Astrocyte (in vitro differentiated cells and primary cell): ENCODE data around the gene MPND. TPM values are rescaled to one million over a fixed set of nuclear protein-coding genes. Genes with fewer than 3 reads are reported as not detected.

ENCODE experiments used
- DNase-seq: peaks from one replicate; pipeline ENCODE4 v3.0.0-alpha.2; 2010; ENCODE audit warnings: low read depth
- FAIRE-seq: peaks from 2 replicates; lab custom pipeline; 2011; peaks lifted over from hg19 to GRCh38; lab: Jason Lieb, UNC
- H2AFZ ChIP-seq: 2 replicates; pipeline ENCODE4 v1.6.0; 2012; ENCODE audit warnings: low read depth, low read length, inconsistent platforms
- H3K27ac ChIP-seq: 2 replicates; pipeline ENCODE4 v1.5.1; 2011; ENCODE audit warnings: low read depth, low read length, inconsistent platforms
- H3K27me3 ChIP-seq: 2 replicates; pipeline ENCODE4 v1.6.0; 2011; ENCODE audit warnings: low read length, inconsistent platforms; ENCODE audit not compliant: insufficient read depth
- H3K36me3 ChIP-seq: 2 replicates; pipeline ENCODE4 v1.5.1; 2011; ENCODE audit warnings: low read length, inconsistent platforms; ENCODE audit not compliant: insufficient read depth
- H3K4me1 ChIP-seq: 2 replicates; pipeline ENCODE4 v1.5.1; 2011; ENCODE audit warnings: low read length, inconsistent platforms; ENCODE audit not compliant: insufficient read depth
- H3K4me2 ChIP-seq: 2 replicates; pipeline ENCODE4 v1.6.0; 2012; ENCODE audit warnings: low read length, inconsistent platforms
- H3K4me3 ChIP-seq: 2 replicates; pipeline ENCODE4 v1.5.1; 2011; ENCODE audit warnings: low read depth, mild to moderate bottlenecking, low read length, inconsistent platforms; ENCODE audit not compliant: insufficient read depth
- H3K79me2 ChIP-seq: 2 replicates; pipeline ENCODE4 v1.6.0; 2012; ENCODE audit warnings: mild to moderate bottlenecking, low read length, inconsistent platforms; ENCODE audit not compliant: insufficient read depth
- H3K9ac ChIP-seq: 2 replicates; pipeline ENCODE4 v1.6.0; 2012; ENCODE audit warnings: mild to moderate bottlenecking, low read length, inconsistent platforms
- H3K9me3 ChIP-seq: 2 replicates; pipeline ENCODE4 v1.5.1; 2012; ENCODE audit warnings: low read depth, mild to moderate bottlenecking, low read length, inconsistent platforms; ENCODE audit not compliant: insufficient read depth
- H4K20me1 ChIP-seq: 2 replicates; pipeline ENCODE4 v1.6.0; 2012; ENCODE audit warnings: low read length, inconsistent platforms; ENCODE audit not compliant: insufficient read depth
- H3K27ac Mint-ChIP-seq: one replicate; pipeline ENCODE4 v1.8.0; 2021; ENCODE audit warnings: mild to moderate bottlenecking, mixed read lengths; ENCODE audit not compliant: unreplicated experiment
- H3K27me3 Mint-ChIP-seq: one replicate; pipeline ENCODE4 v1.8.0; 2021; ENCODE audit warnings: low read depth, mixed read lengths; ENCODE audit not compliant: unreplicated experiment
- H3K36me3 Mint-ChIP-seq: one replicate; pipeline ENCODE4 v1.8.0; 2021; ENCODE audit warnings: low read depth, mixed read lengths; ENCODE audit not compliant: unreplicated experiment
- H3K4me1 Mint-ChIP-seq: one replicate; pipeline ENCODE4 v1.8.0; 2021; ENCODE audit warnings: low read depth, mixed read lengths; ENCODE audit not compliant: unreplicated experiment
- H3K4me3 Mint-ChIP-seq: one replicate; pipeline ENCODE4 v1.8.0; 2021; ENCODE audit warnings: mild to moderate bottlenecking, moderate library complexity, mixed read lengths; ENCODE audit not compliant: unreplicated experiment
- H3K9me3 Mint-ChIP-seq: one replicate; pipeline ENCODE4 v1.8.0; 2021; ENCODE audit warnings: mild to moderate bottlenecking, mixed read lengths; ENCODE audit not compliant: unreplicated experiment
- EZH2 ChIP-seq: IDR thresholded peaks from 2 replicates; pipeline ENCODE4 v1.6.1; 2012; ENCODE audit warnings: mild to moderate bottlenecking, low read length, inconsistent platforms; ENCODE audit not compliant: insufficient read depth
- total RNA-seq: library from RNA; stranded (reverse); gene quantifications from 2 replicates; pipeline ENCODE4 v1.2.1, GENCODE V29; 2021
- TF ChIP-seq, protein P1 (sequence below): IDR thresholded peaks from 2 replicates; pipeline ENCODE4 v1.5.1; 2011; ENCODE audit warnings: low read depth, mild to moderate bottlenecking, inconsistent platforms, low read length, moderate library complexity; ENCODE audit not compliant: insufficient read depth

The MPND gene
- total RNA-seq, 1 donor from 2014 or later: 14.7 TPM

DNA sequence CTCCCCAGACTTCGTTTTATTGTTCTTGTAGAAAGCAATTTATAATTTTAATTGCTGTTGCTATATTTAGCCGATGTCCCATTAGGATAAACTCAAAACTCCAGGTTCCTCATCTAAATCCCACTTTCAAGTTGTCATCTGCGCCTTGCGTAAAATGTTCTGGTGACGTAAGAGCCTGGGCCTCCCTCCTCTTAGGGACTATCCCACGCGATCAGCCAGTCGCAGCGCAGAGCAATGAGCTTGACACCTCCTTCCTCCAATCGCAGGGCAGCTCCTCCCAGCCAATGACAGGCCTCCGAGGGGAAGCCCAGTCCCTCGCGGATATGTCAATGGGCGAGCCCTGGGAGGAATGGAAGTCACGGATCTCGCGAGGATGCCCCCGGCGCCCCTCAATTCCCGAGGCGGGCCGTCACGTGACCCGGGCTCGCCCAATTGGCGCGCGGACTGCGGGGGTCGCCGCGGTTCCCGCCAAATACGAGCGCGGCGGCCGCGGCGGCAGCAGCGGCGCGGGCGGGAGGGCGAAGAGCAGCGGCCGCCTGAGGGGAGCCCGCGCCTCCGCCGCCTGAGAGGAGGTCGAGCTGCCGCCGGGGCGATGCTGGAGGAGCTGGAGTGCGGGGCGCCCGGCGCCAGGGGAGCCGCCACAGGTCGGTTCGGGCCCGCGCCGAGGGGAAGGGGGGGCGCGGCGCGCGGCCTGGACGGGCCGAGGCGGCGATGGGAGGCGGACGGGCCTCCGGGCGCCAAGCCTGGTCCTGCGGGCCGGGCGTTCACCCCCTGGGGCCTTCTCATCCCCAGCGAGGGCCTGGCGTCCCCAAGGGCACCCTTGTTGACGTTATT is 59.0 kb downstream of the MPND start, which contains the start of gene CHAF1A:
TSS of gene CHAF1A (plus strand) at position 470 of the 834 bp plus-strand sequence. CDS start at position 593, 123 bp downstream.
- peaks cover 8% of the 10 kb centered on the region for H3K4me1 Mint-ChIP-seq
- H3K27ac Mint-ChIP-seq: peak within 1 kb of the TSS; percentile 96
- Histone ChIP-seq H3K27ac (peak within 1 kb of the TSS; percentile 85), H3K9ac (peak within 1 kb of the TSS; percentile 99), H2AFZ (peak within 1 kb of the TSS; percentile 94), H3K4me2 (peak within 1 kb of the TSS; percentile 96), H3K9me3 (no peaks in the 10 kb centered on the region), H3K27me3 (no peaks in the 10 kb centered on the region), H3K36me3 (peaks cover 3% of the 10 kb centered on the region), H3K4me3 (peak within 1 kb of the TSS; percentile 90), H4K20me1 (peaks cover 30% of the 10 kb centered on the region), H3K79me2 (peaks cover 74% of the 10 kb centered on the region), H3K4me1 (peaks cover 13% of the 10 kb centered on the region)
- peak within 1 kb of the TSS; percentile 90 for H3K4me3 Mint-ChIP-seq
- DNase-seq (peak; percentile 100), FAIRE-seq (peak; percentile 75)
- H3K36me3 Mint-ChIP-seq: no peaks in the 10 kb centered on the region
- TF ChIP-seq, protein P1, sequence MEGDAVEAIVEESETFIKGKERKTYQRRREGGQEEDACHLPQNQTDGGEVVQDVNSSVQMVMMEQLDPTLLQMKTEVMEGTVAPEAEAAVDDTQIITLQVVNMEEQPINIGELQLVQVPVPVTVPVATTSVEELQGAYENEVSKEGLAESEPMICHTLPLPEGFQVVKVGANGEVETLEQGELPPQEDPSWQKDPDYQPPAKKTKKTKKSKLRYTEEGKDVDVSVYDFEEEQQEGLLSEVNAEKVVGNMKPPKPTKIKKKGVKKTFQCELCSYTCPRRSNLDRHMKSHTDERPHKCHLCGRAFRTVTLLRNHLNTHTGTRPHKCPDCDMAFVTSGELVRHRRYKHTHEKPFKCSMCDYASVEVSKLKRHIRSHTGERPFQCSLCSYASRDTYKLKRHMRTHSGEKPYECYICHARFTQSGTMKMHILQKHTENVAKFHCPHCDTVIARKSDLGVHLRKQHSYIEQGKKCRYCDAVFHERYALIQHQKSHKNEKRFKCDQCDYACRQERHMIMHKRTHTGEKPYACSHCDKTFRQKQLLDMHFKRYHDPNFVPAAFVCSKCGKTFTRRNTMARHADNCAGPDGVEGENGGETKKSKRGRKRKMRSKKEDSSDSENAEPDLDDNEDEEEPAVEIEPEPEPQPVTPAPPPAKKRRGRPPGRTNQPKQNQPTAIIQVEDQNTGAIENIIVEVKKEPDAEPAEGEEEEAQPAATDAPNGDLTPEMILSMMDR: no peak
- TF ChIP-seq EZH2: no peak
- no peaks in the 10 kb centered on the region for H3K27me3 Mint-ChIP-seq
- no peaks in the 10 kb centered on the region for H3K9me3 Mint-ChIP-seq

DNA sequence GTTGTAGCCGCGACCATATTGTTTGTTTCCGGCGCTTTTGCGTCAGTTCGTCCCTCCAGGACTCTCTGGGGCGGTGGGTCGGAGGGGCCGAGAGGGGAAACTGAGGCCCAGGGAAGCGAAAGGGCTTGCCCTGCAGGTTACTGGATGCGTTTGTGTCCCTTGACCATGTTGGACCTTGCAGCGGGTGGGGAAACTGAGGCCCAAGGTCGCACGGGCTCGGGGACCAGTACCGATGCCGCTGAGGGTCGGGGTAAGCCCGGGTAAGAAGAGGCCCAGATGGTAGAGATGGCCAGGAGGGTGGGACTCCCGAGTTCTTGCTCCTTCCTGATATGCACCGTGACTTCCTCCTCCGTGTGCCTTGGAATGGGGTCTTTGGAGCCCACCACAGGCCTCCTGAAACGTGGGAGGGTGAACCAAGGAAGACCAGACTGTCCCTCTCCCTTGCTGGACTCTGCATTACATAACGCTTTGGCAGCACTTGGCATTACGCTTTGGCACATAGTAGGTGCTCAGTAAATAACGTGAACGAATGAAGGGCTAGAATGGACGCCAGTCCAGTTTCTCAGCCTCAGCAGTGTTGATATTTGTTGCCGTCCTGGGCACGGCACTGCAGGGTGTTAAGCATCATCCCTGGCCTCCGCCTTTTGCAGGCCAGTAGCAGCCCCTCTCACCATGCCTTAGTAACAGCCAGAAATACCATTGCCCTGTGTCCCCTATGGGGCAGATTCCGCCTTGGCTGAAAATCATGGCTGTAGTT is 59.8 kb downstream of the MPND start:
- no peaks in the 10 kb centered on the region for H3K9me3 ChIP-seq
- FAIRE-seq: no peak
- no peak for TF ChIP-seq EZH2
- TF ChIP-seq, protein P1: no peak
- peaks cover 6% of the 10 kb centered on the region for H3K4me1 Mint-ChIP-seq
- H3K4me2 ChIP-seq: peak overlapping the region; percentile 96
- no peaks in the 10 kb centered on the region for H3K27me3 ChIP-seq
- H3K9me3 Mint-ChIP-seq: no peaks in the 10 kb centered on the region
- H3K4me3 ChIP-seq: peak overlapping the region; percentile 90
- peak overlapping the region; percentile 85 for H3K27ac ChIP-seq
- H4K20me1 ChIP-seq: peaks cover 22% of the 10 kb centered on the region
- H3K36me3 Mint-ChIP-seq: no peaks in the 10 kb centered on the region
- peaks cover 72% of the 10 kb centered on the region for H3K79me2 ChIP-seq
- H3K9ac ChIP-seq: peak overlapping the region; percentile 99
- peak overlapping the region; percentile 94 for H2AFZ ChIP-seq
- DNase-seq: no peak
- peak overlapping the region; percentile 80 for H3K27ac Mint-ChIP-seq
- H3K36me3 ChIP-seq: no peaks in the 10 kb centered on the region
- peak overlapping the region; percentile 90 for H3K4me3 Mint-ChIP-seq
- H3K4me1 ChIP-seq: peaks cover 12% of the 10 kb centered on the region
- no peaks in the 10 kb centered on the region for H3K27me3 Mint-ChIP-seq
